Hematopoietic multipotent progenitor cell treated with erythropoietin and hydrocortisone succinate and interleukin-3 and kit ligand, for 6 days (in vitro differentiated cells): Measurements from ENCODE around the gene MTNR1A.

ENCODE experiments used
- DNase-seq: peaks from one replicate; pipeline ENCODE4 v3.0.0-alpha.2; 2015

Gene MTNR1A

DNA sequence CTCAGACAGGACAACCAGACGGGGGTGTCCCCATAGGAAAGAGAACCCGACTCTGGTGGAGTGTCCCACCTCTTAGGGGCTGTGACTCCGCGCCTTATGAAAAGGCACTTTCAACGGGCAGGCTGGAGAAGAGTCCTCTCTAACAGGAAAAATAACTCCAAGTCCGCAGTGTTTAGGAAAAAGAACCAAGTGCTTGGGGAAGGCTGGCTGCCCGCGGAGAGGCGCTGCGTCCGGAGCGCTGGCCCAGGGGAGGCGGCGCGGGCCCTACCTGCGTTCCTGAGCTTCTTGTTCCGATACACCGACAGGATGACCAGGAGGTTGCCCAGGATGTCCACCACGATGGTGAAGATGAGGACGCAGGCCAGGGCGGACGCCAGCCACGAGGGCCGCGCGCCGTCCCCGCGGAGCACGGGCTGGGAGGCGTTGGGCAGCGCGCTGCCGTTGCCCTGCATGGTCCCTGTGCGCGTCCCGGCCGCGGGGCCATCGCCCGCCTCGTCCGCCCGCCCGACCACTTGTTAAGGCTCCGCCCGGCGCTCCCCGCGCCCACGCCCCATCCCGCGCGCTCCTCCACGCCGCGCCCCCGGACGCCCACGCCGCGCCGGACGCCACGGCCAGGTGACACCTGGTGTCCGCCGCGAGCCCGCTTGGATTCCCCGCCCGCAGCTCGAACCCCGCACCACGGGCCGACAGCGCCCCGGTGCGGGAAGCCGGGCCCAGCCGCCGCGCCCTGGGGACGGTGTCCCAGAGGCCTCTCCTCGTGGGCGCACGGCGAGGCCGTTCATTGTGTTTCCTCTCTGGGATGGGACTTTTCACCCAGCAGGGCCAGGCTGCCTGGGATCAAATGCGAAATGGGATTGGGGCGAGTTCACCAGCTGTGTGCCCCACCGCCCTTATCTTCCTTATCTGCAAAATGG is at the start of gene MTNR1A:
TSS of gene MTNR1A (minus strand) at position 654 of the 914 bp plus-strand sequence. CDS start at position 452, 202 bp downstream.
- no peak for DNase-seq

GRCh38 chr4:186604124-186604807 is 48.9 kb upstream of the MTNR1A start:
- DNase-seq = no peak

GRCh38 chr4:186602978-186603377 is 47.6 kb upstream of the MTNR1A start:
- DNase-seq = no peak

DNA sequence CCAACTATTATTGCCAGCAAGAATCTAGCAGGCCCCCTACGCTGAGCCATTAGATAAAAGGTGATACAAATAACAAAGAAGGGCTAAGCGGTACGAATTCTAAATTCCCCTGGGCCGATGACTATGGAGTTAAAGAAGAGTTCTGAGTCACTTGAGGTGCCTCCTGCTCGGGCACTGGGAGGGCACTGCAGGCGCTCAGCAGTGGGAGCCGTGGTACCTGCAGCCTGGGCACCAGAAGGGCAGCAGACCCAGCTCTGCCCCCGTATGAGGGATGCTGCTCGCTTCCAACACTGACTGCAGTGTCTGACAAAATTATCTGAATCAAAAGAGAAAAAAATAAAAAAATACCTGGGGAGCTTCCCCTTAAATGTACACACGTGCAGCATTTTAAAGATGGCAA is 44.1 kb upstream of the MTNR1A start:
- no peak for DNase-seq

GRCh38 chr4:186598686-186599085 is 43.3 kb upstream of the MTNR1A start:
- no peak for DNase-seq

DNA sequence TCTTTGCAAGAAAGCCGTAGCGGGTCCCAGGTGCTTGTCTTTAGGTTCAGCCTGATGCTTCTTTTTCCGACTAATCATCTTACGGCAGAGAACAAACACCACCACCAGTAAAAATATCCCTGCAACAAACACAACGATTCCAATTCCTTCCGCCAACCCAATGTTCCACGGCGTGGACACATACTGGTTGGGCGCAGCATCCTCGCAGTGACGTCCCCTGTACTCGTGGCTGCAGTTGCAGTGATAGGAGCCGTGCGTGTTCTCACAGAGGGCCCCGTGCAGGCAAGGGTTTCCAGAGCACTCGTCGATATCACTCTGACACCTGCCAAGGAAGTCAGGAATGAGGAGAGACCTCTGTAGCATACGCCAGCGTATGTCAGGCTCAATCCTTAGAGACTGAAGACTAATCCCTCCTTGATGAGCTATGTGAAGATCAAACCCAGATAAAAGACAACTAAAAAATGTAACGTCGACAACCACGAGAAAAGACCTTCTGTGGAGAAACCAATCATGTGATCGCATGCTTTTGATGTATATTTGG is 41.6 kb upstream of the MTNR1A start:
- no peak for DNase-seq

- no peak for DNase-seq
Observed at GRCh38 chr4:186596346-186596745, 41.0 kb upstream of the MTNR1A start.

DNA sequence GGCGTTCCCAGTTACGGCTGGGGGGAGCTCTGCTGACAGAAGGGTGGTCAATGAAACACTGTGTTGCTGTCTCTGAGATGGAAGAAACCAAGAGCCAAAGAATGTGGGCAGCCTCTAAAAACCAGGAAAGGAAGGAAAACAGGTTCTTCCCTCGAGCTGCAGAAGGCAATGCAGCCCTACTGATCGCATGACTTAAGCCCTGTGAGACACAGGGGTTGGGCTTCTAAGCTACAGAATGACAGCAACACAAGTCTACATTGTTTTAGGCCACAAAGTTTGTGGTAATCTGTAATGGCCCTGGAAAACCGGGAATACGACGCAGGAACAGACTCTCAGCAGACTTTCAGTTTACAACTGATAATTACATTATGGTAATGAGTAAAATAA is 38.2 kb upstream of the MTNR1A start:
- DNase-seq = no peak

DNA sequence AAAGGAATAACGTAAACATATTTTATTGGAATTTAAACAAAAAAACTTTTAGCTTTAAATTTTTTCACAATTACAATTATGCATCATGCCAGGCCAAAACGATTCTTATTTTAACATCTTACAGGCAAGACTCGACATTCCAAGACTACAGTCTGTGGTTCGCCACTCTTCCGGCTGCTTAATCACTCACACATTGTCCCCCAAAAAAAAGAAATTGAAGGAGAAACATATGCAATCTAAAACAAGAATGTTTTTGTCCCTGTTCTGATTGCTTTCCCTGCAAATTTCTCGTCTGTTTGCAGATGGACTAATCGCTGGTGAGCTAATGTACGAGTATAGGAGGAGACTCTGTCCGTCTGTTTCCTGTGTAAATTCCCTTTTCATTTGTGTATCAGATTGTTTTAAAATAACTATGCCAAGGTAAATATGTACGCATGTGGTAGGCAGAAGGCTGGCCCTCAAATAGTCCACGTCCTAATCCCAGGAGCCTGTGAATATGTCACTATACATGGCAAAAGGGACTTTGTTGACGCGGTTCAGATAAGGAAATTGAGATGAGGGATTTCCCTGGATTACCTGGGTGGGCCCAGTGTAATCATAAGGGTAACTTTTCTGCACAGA is 37.7 kb upstream of the MTNR1A start:
- no peak for DNase-seq

DNA sequence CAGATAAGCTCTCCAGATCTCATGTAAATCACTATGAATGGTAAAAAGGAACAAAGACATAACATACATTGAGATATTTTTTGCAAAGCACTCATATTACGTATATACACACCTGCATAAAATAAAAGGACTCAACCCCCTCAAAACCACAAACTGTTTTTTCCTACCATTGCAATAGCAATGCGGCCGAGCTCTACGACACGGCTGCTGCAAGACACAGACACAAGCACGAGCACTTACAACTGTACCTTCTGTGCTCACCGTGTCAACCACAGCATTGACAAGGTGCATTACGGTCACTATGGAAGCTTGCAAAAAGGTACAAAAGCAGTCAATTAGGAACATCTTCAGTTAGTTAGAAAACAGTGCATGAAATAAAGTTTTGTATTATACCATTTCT is 37.1 kb upstream of the MTNR1A start:
- no peak for DNase-seq

GRCh38 chr4:186591651-186592050 is 36.3 kb upstream of the MTNR1A start:
- DNase-seq = no peak

DNA sequence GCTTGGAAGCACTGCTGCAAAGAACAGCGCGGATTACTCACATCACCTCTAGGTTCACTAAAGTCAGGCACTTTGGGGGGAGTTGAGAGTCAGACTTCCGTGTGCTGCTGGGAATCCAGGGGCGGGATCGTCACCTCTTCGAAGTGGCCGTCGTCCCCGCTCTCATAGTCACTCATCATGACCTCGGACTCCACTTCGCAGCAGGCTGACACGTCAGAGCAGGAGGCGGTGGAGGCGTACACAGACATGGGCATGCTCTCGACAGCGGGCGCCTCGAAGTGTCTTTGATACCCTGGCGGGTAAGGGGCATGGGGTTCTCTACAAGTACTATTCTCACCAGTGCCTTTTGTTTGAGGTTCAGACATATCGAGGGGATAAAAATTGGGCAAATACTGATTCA is 33.1 kb upstream of the MTNR1A start:
- DNase-seq = no peak

- peak; percentile 71 for DNase-seq
Observed at GRCh38 chr4:186587416-186588018, 32.1 kb upstream of the MTNR1A start.

DNA sequence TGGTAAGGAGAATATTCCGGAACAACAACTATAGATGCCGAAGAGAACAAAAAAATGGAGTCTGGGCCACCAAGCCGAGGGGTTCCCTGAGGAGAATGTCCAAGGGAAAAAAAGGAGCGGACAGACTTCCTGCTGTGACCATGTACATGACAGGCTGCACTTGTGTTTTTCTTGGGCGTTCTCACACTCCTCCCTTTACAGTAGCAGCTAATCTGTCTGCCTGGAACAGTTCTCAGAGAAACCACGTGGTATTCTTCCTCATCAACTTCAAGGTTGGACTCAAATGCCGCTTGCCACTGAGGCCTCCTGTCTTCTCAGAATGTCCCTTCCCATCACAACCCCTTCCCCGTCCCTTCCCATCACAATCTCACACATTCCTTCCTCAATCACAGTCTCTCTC is 30.8 kb upstream of the MTNR1A start:
- DNase-seq = no peak

GRCh38 chr4:186584912-186585311 is 29.5 kb upstream of the MTNR1A start:
- no peak for DNase-seq

GRCh38 chr4:186581421-186581820 is 26.1 kb upstream of the MTNR1A start:
- no peak for DNase-seq

GRCh38 chr4:186580669-186581068 is 25.3 kb upstream of the MTNR1A start:
- DNase-seq = no peak

DNA sequence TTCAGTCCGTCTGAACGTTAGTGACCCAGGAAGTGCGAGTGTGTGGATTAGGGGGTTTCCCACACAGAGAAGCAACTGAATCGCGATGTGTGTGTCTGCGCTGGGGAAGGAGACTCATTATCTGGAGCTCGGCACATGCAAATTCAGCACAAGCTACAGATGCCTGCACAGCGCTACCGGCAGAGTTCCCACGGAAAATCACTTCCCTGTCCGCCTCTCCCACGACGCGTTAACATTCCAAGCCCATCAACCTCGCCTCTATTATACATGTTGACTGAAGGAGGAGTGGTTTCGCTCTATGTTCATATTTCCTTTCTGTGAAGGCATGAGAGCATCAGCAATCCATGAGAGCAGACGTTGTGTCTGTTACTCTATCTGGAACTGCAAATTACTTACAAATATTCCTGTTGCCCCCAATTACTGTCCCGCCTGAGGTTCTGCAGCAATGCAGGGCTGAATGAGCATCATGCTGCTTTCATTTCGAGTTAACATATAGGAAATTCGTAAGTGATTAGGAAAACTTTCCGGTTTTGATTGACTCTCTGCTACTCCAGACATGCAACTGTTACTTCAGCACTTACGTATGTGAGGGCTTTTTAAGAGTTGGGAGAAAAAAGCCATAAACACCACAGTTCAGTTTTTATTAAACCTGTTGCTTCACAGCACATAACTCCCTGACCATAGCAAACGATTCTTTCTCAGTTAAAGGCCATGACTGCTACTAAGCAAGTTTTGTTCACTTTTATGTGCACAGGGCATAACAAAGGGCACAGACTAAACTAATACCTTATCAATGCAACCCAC is 15.0 kb upstream of the MTNR1A start:
- DNase-seq = no peak

DNA sequence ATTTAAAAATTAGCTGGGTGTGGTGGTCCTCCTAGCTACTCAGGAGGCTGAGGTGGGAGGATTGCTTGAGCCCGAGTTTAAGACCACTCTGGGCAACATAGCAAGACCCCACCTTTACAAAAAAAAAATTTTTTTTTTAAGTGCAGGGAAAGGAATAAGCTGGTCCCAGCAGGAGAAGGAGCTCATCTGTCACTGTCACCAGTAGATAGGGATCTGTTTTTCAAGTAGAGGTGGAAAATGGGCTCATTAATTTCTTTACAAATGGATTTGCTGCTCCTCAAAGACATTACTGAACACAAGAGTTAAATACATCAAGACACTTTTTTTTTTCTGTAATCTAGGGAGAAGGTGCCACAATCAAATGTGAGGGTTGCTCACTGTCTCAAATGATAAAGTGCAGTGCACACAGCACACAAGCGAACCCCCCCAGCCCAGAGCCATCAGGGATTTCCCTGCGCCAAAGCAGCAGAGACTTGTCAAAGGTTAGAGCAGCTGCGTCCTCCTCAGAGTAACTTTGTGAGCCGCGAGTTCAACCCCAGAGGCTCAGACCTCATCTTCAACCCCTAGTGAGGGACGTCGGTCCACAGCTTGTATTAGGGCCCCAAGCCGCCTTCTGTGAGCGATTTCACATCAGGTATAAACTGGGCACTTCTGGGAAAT is 14.3 kb upstream of the MTNR1A start:
- DNase-seq = no peak

GRCh38 chr4:186566068-186566467 is 10.7 kb upstream of the MTNR1A start:
- no peak for DNase-seq

DNA sequence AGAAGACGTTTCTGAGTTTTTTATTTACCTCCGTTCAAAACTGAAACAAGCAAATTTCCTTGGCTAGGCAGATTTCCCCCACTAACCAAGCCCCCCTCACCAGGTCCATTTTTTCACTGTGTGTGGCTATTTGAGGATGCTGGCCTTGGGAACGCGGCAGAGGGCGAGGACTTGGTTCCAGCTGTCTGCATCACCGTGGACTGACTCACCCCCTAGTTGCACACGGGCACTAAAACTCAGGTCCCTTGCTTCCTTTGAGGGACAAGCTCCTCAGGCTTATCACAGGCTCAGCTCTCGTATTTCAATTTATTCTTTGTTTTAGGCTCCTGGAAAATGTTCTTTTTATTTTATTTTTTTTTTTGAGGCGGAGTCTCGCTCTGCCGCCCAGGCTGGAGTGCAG is 8.4 kb upstream of the MTNR1A start:
- DNase-seq = no peak

DNA sequence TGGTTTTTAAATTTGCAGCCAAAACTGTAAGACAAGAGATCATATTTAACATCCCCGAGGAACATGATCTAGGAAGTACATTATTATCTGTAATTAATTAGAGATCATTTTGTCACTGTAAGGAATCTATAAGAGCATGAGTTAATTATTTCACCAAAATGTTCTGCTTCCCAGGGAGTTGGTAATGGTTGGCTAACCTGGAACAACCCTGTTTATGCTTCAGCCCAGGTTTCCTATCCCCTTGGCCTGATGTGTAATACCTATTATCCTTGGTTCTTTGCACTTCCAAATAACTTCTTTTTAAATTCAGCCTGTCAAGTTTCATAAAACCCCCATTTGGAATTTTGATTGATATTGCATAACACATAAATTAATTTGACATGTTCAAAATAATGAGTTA is 6.4 kb upstream of the MTNR1A start:
- no peak for DNase-seq
